ENCODE measurements around the gene ARSG.
"Not testable (repeated sequence)": the region's sequence is repeated elsewhere in the genome, so short reads cannot be mapped to it uniquely, and the experiment has no call there.

The ARSG gene

GRCh38 chr17:68331932-68332331 is 40.6 kb downstream of the ARSG start:
- not testable (repeated sequence) for DNase-seq

- DNase-seq = no peak
Measured at GRCh38 chr17:68334393-68334792, 43.1 kb downstream of the ARSG start.

- no peak for DNase-seq
Measured at GRCh38 chr17:68341482-68341881, 50.2 kb downstream of the ARSG start.

- DNase-seq = no peak
Measured at GRCh38 chr17:68343976-68344375, 52.7 kb downstream of the ARSG start.

GRCh38 chr17:68344701-68345136 is 53.4 kb downstream of the ARSG start:
- DNase-seq = no peak

- peak in 5 of 14 donors; percentile 0 to 12 (median 8) for DNase-seq
Measured at GRCh38 chr17:68346448-68346847, 55.2 kb downstream of the ARSG start.

- no peak for DNase-seq
Measured at GRCh38 chr17:68347380-68347779, 56.1 kb downstream of the ARSG start.

- DNase-seq = no peak
Measured at GRCh38 chr17:68349157-68349556, 57.9 kb downstream of the ARSG start.

GRCh38 chr17:68351395-68351794 is 60.1 kb downstream of the ARSG start:
- no peak for DNase-seq

- no peak for DNase-seq
Measured at GRCh38 chr17:68352041-68352440, 60.7 kb downstream of the ARSG start.

GRCh38 chr17:68352671-68353070 is 61.4 kb downstream of the ARSG start:
- DNase-seq = not testable (repeated sequence)

GRCh38 chr17:68353111-68353521 is 61.8 kb downstream of the ARSG start:
- DNase-seq = no peak

- DNase-seq = not testable (repeated sequence)
Measured at GRCh38 chr17:68354311-68354710, 63.0 kb downstream of the ARSG start.

- DNase-seq = not testable (repeated sequence)
Measured at GRCh38 chr17:68355108-68355507, 63.8 kb downstream of the ARSG start.

- no peak for DNase-seq
Measured at GRCh38 chr17:68356520-68356919, 65.2 kb downstream of the ARSG start.

- no peak for DNase-seq
Measured at GRCh38 chr17:68356949-68357455, 65.7 kb downstream of the ARSG start.

- DNase-seq = no peak
Measured at GRCh38 chr17:68357886-68358285, 66.6 kb downstream of the ARSG start.

- no peak for DNase-seq
Measured at GRCh38 chr17:68359791-68360535, 68.7 kb downstream of the ARSG start.

- no peak for DNase-seq
Measured at GRCh38 chr17:68365469-68365868, 74.2 kb downstream of the ARSG start.

GRCh38 chr17:68368387-68368786 is 77.1 kb downstream of the ARSG start:
- no peak for DNase-seq

GRCh38 chr17:68375566-68375965 is 84.3 kb downstream of the ARSG start:
- DNase-seq = no peak

GRCh38 chr17:68376178-68376577 is 84.9 kb downstream of the ARSG start:
- not testable (repeated sequence) for DNase-seq

- DNase-seq = no peak
Measured at GRCh38 chr17:68377771-68378267, 86.5 kb downstream of the ARSG start.

Data from C1 segment of cervical spinal cord (tissue), 14 donors.